Neural progenitor cell (in vitro differentiated cells): ENCODE results near the gene NLRP6. TPM values are rescaled to one million over a fixed set of nuclear protein-coding genes. Genes with fewer than 3 reads are reported as not detected.
A peak's percentile ranks its signal among the peaks of the same experiment; 100 is the strongest.

Experiments used
- DNase-seq: peaks from one replicate; pipeline ENCODE4 v3.0.0-alpha.2; 2016; ENCODE audit warnings: low spot score
- H2AFZ ChIP-seq: fragments of 200-600 bp; sonication (generic); replicated peaks from 2 replicates; pipeline ENCODE4 v1.6.1; 2016; ENCODE audit warnings: antibody characterized with exemption
- H3F3A ChIP-seq: fragments of 200-600 bp; sonication (generic); 2 replicates; pipeline ENCODE4 v1.6.1; 2016; ENCODE audit warnings: antibody characterized with exemption, low read depth
- H3K27ac ChIP-seq: fragments of 200-600 bp; sonication (generic); 2 replicates; pipeline ENCODE4 v1.5.1; 2016; ENCODE audit warnings: mild to moderate bottlenecking
- H3K27me3 ChIP-seq: fragments of 200-600 bp; sonication (generic); 2 replicates; pipeline ENCODE4 v1.6.1; 2016; ENCODE audit warnings: mild to moderate bottlenecking, moderate library complexity
- H3K36me3 ChIP-seq: fragments of 200-600 bp; sonication (generic); 2 replicates; pipeline ENCODE4 v1.5.1; 2016
- H3K4me1 ChIP-seq: fragments of 200-600 bp; sonication (generic); 2 replicates; pipeline ENCODE4 v1.6.1; 2016; ENCODE audit warnings: mixed run types
- H3K4me2 ChIP-seq: fragments of 200-600 bp; sonication (generic); 2 replicates; pipeline ENCODE4 v1.6.1; 2016
- H3K4me3 ChIP-seq: fragments of 200-600 bp; sonication (generic); 2 replicates; pipeline ENCODE4 v1.5.1; 2016
- H3K79me2 ChIP-seq: fragments of 200-600 bp; sonication (generic); 2 replicates; pipeline ENCODE4 v1.6.1; 2016; ENCODE audit warnings: low read depth
- H3K9ac ChIP-seq: fragments of 200-600 bp; sonication (generic); 2 replicates; pipeline ENCODE4 v1.6.1; 2016
- H3K9me3 ChIP-seq: fragments of 200-600 bp; sonication (generic); 2 replicates; pipeline ENCODE4 v1.5.1; 2016; ENCODE audit warnings: low read depth
- H4K20me1 ChIP-seq: fragments of 200-600 bp; sonication (generic); 2 replicates; pipeline ENCODE4 v1.6.1; 2016; ENCODE audit warnings: low read depth
- H3K27ac Mint-ChIP-seq: 3 replicates; pipeline ENCODE4 v1.8.0; 2021; ENCODE audit warnings: mixed read lengths
- H3K27me3 Mint-ChIP-seq: 2 replicates; pipeline ENCODE4 v1.8.0; 2022; ENCODE audit warnings: low read depth, mild to moderate bottlenecking, inconsistent platforms, moderate library complexity, mixed read lengths; ENCODE audit not compliant: insufficient read depth
- H3K36me3 Mint-ChIP-seq: 3 replicates; pipeline ENCODE4 v1.8.0; 2021; ENCODE audit warnings: mixed read lengths
- H3K4me1 Mint-ChIP-seq: 3 replicates; pipeline ENCODE4 v1.8.0; 2021; ENCODE audit warnings: mixed read lengths
- H3K4me3 Mint-ChIP-seq: 3 replicates; pipeline ENCODE4 v1.8.0; 2021; ENCODE audit warnings: mild to moderate bottlenecking, moderate library complexity, mixed read lengths
- H3K9me3 Mint-ChIP-seq: 3 replicates; pipeline ENCODE4 v1.8.0; 2020; ENCODE audit warnings: mixed read lengths
- CTCF ChIP-seq: fragments of 200-600 bp; sonication (generic); IDR thresholded peaks from 2 replicates; pipeline ENCODE4 v1.5.1; 2017; ENCODE audit warnings: antibody characterized with exemption, mild to moderate bottlenecking
- EZH2 ChIP-seq: fragments of 200-600 bp; sonication (generic); IDR thresholded peaks from 2 replicates; pipeline ENCODE4 v1.6.1; 2017; ENCODE audit warnings: antibody characterized with exemption, mild to moderate bottlenecking, moderate library complexity
- EZH2phosphoT487 ChIP-seq: fragments of 200-600 bp; sonication (generic); IDR thresholded peaks from 2 replicates; pipeline ENCODE4 v1.6.1; 2017; ENCODE audit warnings: antibody characterized with exemption
- total RNA-seq: library from RNA; depleted of rRNA; stranded (reverse); fragments of >200 nt; gene quantifications from 2 replicates; pipeline ENCODE4 v1.2.3, GENCODE V29; 2015; ENCODE audit warnings: low replicate concordance

Gene NLRP6
- total RNA-seq, 1 donor from 2014 or later, result not detected

- Mint-ChIP-seq H3K27me3 (peaks cover 15% of the 10 kb centered on the region), H3K27ac (no peak overlapping the region), H3K4me1 (peaks cover 22% of the 10 kb centered on the region), H3K36me3 (no peaks in the 10 kb centered on the region), H3K4me3 (peak overlapping the region; percentile 87), H3K9me3 (peaks cover 2% of the 10 kb centered on the region)
- DNase-seq, result peak; percentile 25
- H3K9ac ChIP-seq, result no peak overlapping the region
- no peak overlapping the region for H3K27ac ChIP-seq
- H3F3A ChIP-seq, result no peaks in the 10 kb centered on the region
- TF ChIP-seq EZH2 (no peak), EZH2phosphoT487 (no peak), CTCF (no peak)
- H3K79me2 ChIP-seq, result no peaks in the 10 kb centered on the region
- no peaks in the 10 kb centered on the region for H3K9me3 ChIP-seq
- H3K27me3 ChIP-seq, result peaks cover 21% of the 10 kb centered on the region
- no peaks in the 10 kb centered on the region for H3K36me3 ChIP-seq
- peak overlapping the region; percentile 81 for H2AFZ ChIP-seq
- peak overlapping the region; percentile 94 for H3K4me2 ChIP-seq
- H3K4me1 ChIP-seq, result peaks cover 17% of the 10 kb centered on the region
- H3K4me3 ChIP-seq, result peak overlapping the region; percentile 81
- no peaks in the 10 kb centered on the region for H4K20me1 ChIP-seq
Measured at GRCh38 chr11:287821-288477, 9.7 kb downstream of the NLRP6 start.

- Histone ChIP-seq H4K20me1 (no peaks in the 10 kb centered on the region), H2AFZ (peak within 1 kb of the TSS; percentile 81), H3K9ac (peak within 1 kb of the TSS; percentile 20), H3K4me1 (peaks cover 17% of the 10 kb centered on the region), H3K79me2 (no peaks in the 10 kb centered on the region), H3K9me3 (no peaks in the 10 kb centered on the region), H3K27ac (no peak within 1 kb of the TSS), H3F3A (no peaks in the 10 kb centered on the region), H3K36me3 (no peaks in the 10 kb centered on the region), H3K4me3 (peak within 1 kb of the TSS; percentile 81), H3K4me2 (peak within 1 kb of the TSS; percentile 94), H3K27me3 (peaks cover 21% of the 10 kb centered on the region)
- peaks cover under 1% of the 10 kb centered on the region for H3K9me3 Mint-ChIP-seq
- peak; percentile 74 for DNase-seq
- peaks cover 16% of the 10 kb centered on the region for H3K4me1 Mint-ChIP-seq
- H3K36me3 Mint-ChIP-seq, result no peaks in the 10 kb centered on the region
- H3K27me3 Mint-ChIP-seq, result peaks cover 14% of the 10 kb centered on the region
- peak within 1 kb of the TSS; percentile 87 for H3K4me3 Mint-ChIP-seq
- no peak within 1 kb of the TSS for H3K27ac Mint-ChIP-seq
- TF ChIP-seq EZH2phosphoT487 (peak; percentile 73), EZH2 (peak; percentile 75), CTCF (no peak)
Measured at GRCh38 chr11:288478-289397, 10.5 kb downstream of the NLRP6 start, which contains the start of gene PGGHG. TSS of gene PGGHG (plus strand) at chr11:289126. CDS start at chr11:289817, 691 bp downstream.

GRCh38 chr11:289398-289711 is 11.1 kb downstream of the NLRP6 start:
- Mint-ChIP-seq H3K4me1 (peaks cover 14% of the 10 kb centered on the region), H3K27me3 (peaks cover 12% of the 10 kb centered on the region), H3K27ac (no peak overlapping the region), H3K4me3 (peak overlapping the region; percentile 84), H3K9me3 (no peaks in the 10 kb centered on the region), H3K36me3 (no peaks in the 10 kb centered on the region)
- no peaks in the 10 kb centered on the region for H3K36me3 ChIP-seq
- H3K4me1 ChIP-seq, result peaks cover 14% of the 10 kb centered on the region
- H4K20me1 ChIP-seq, result no peaks in the 10 kb centered on the region
- no peaks in the 10 kb centered on the region for H3F3A ChIP-seq
- H3K9ac ChIP-seq, result peak overlapping the region; percentile 20
- H3K27ac ChIP-seq, result no peak overlapping the region
- H3K4me2 ChIP-seq, result peak overlapping the region; percentile 94
- H3K79me2 ChIP-seq, result no peaks in the 10 kb centered on the region
- no peak overlapping the region for H2AFZ ChIP-seq
- TF ChIP-seq CTCF, result no peak
- TF ChIP-seq EZH2phosphoT487, result no peak
- TF ChIP-seq EZH2, result no peak
- no peak for DNase-seq
- peaks cover 21% of the 10 kb centered on the region for H3K27me3 ChIP-seq
- H3K4me3 ChIP-seq, result peak overlapping the region; percentile 81
- no peaks in the 10 kb centered on the region for H3K9me3 ChIP-seq
